Limb (tissue), 2 donors: ENCODE measurements around the gene CPNE2.

Source experiments
- DNase-seq, 2 donors: peaks; one replicate each; pipeline ENCODE4 v3.0.0-alpha.2; 2016; ENCODE audit errors: extremely low spot score in 2 of 2

Gene CPNE2

GRCh38 chr16:57192720-57193486, 100.5 kb downstream of the CPNE2 start:
- DNase-seq, result no peak

DNA sequence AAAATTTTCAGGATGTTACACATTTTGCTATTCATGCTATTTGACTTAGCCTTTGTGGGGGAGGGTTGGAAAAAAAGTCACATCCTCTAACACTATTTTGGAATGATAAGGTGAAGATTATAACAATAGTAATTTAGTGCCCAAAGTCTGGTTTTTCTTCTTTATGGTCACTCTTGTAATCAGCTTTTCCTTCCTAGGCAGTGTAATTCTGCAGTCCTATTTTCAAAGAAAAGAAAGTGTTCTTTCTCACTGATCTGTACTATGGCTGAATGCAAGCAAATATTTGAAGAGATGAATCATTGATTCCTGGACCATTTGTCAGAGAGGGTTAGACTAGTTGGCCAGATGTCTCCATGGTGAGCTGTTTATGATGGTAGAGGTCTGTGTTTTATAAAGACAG, 102.1 kb downstream of the CPNE2 start:
- DNase-seq, result no peak

- DNase-seq, result no peak
Measured at GRCh38 chr16:57196286-57196685, 103.9 kb downstream of the CPNE2 start.

DNA sequence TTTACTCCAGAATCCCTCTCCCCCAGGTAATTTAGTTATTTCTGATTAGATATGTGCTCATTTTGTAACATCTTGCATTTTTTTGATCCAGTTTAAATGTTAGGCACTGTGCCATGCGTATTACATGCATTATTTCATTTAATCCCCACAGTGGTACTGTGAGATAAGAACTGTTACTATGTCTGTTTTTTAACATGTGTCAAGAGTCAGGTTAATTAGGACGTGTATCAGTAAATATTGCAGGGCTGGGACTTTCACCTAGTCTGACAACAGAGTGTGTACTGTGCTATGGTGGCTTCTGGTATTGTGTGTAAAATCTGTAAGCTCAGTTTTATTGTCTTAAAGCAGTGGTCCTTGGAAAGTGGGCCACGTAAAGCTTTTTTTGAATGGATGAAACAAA, 104.4 kb downstream of the CPNE2 start:
- DNase-seq, result no peak
